ENCODE data around the gene ATG7.
A peak's percentile ranks its signal among the peaks of the same experiment; 100 is the strongest.

ATG7 gene

GRCh38 chr3:11600501-11601282 lies 328.5 kb downstream of the ATG7 start:
- no peak for DNase-seq

DNA sequence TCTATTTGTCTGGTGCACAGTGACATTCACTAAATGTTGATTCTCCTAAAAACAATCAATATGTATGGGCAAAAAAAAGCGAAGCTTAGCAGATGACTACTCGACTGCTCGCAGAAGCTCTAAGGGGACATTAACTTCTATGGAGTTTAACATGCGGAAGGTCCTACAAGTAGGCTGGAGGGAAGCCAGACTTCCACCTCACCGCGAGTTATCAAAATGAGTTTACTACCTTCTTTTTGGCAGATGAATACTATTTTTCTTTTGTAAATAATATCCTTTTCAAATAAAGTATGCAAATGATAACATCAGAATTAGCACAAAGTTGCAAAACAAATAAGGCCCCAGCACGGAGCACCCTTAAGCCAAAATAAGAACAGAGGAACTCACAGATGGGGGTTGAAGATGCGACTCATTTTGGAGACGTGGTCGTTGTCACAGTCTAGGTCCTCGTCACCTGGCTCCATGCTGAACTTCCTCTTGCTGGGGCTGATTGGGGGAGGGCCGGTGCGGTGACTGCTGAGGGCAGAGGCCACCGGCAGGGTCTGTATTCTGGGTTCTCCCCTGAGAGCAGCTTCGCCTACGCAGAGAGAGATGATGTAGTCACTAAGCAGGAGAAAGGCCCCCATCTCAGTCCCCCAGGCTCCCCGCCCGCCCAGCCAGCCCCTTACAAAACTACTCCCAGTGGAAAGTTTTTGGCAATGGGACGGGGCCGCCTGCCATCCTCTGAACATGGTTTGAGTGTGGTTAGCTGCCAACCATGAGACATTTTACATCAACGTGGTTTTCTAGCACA lies 329.4 kb downstream of the ATG7 start:
- peak; percentile 37 for DNase-seq

GRCh38 chr3:11602239-11602840 lies 330.1 kb downstream of the ATG7 start:
- DNase-seq, result no peak

GRCh38 chr3:11602886-11603527 lies 330.8 kb downstream of the ATG7 start:
- DNase-seq, result no peak

- DNase-seq, result no peak
Observed at GRCh38 chr3:11603628-11604027, 331.4 kb downstream of the ATG7 start.

DNA sequence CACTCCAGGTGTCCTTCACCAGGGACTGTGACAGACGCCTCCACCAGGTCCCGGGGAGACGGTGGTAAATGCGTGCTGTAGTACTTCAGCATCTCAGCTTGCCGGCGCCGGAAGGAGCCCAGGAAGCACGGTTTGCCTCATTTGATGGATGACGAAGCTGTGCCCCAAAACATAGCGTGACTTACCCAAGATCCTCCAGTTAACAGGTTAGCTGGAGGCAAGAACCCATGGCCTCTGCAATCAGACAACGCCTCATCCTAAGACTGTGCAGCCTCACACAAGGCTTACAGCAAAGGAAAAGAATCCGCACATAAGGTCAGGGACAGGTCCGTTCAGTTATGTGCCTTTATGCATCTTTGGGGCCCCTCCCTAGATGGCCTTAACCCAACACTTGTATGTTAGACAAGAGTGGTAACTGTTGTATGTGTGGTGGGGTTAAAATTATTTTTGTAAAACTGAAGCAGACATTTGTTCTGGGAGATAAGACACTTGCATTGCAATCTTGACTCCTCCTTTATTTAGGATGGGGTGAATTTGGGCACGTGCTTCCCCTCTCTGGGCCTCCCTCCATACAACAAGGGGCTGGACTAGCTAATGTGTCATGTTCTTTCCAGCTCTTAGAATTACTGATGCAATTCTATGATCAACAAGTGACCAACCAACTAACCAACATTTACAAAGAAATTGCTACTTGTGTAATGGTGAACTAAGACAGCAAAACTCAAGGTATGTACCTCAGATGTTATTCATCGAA lies 332.1 kb downstream of the ATG7 start:
- no peak for DNase-seq

DNA sequence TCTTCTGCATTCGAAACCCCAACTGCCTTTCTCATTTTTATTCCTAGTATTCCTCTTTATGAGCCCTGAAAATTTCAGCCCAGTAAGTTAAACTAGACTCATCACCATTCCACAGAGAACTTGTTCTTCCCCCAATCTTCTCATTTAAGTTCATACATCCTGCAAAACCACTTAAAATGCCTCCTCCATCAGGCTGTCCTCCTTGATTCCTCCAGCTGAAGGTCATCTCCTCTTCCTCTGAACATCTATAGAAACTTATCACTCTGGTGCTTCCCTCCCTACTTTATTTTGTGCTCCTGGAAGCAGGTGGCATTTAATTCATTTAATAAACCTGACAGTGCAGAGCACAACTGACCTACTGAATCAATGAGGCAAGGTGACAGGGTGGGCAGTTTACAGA lies 333.2 kb downstream of the ATG7 start:
- no peak for DNase-seq

DNA sequence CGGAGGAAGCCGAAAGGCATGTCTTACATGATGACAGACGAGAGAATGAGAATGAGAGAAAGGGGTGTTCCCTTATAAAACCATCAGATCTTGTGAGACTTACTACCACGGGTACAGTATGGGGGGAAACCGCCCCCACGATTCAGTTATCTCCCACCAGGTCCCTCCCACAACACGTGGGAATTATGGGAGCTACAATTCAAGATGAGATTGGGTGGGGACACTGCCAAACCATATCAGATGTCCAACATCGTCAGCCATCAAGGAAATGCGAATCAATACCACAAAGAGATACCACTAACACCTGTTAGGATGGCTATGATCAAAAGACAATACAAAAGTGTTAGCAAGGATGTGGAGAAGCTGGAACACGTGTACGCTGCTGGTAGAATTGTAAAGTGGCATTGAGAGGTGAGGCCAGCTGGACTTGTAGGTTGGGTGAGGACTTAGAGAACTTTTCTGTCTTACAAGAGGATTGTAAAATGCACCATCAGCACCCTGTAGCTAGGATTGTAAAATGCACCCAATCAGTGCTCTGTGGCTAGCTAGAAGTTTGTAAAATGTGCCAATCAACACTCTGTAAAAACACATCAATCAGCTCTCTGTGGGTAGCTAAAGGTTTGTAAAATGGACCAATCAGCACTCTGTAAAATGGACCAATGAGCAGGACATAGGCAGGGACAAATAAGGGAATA lies 334.0 kb downstream of the ATG7 start:
- no peak for DNase-seq

DNA sequence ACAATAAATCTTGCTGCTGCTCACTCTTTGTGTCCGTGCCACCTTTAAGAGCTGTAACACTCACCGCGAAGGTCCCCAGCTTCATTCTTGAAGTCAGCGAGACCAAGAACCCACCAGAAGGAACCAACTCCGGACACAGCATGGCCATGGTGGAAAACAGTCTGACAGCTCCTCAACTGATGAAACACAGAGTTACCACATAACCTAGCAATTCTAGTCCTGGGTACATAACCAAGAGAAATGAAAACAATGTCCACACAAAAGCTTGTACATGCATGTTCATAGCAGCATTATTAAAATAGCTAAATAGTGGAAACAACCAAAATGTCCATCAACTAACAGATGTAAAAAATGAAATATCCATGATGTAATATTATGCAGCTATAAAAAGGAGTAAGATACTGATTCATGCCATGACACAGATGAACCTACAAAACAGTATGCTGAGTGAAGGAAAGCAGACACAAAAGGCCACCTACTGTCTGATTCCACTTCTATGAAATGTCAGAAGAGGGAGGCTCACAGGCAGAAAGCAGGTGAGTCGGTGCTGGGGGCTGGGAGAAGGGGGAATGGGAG lies 334.8 kb downstream of the ATG7 start:
- DNase-seq, result no peak

All from stimulated activated CD4-positive, alpha-beta T cell treated with anti-CD3 and anti-CD28 coated beads, Interleukin-1b, Interleukin-23, amount 100 ng/mL, for 48 hours (primary cell).